ENCODE measurements around the gene MRPL27.
A peak's percentile ranks its signal among the peaks of the same experiment; 100 is the strongest.

DNA sequence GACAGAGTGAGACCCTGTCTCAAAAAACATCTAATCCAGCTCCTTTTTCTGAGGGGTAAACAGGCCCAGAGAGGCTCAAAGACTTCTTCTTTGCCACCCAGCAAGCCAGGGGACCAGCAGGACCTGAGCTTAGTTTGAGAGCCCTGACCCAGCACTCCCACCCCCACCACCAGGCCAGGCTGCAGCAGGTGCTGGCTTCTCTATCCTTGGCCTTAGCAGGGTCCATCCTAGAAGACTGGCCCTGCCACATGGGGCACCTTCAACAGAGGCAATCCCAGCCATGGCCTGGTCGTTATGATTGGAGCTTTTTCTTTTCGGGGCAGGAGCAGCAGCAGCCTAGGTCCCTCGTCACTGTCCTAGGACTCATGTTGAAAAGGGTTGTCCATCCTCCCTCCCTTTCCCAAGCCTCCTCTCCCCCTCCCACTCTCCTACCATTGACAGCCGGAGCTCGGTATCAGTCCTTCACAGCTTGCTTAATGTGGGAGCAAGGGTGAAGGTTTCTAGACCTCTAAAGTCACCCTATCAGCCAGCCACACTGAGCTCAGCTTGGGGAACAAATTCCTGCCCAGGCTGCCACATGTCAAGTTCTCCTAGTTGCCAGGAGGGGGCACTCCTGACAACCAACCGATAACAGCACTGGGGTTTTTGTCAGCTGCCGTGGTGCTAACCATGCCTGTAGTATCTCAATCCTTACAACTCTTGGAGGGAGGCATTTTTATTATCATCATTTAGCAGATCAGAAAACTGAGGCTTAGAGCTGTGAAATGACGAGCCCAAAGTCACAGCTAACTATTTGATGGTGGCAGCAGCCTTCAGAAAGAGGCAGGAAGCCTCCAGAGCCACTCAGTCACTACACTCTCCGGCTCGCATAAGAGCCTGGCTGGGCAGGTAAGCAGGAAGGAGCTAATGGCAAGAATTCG lies 11.2 kb downstream of the MRPL27 start:
- no peak for TF ChIP-seq POLR2AphosphoS5 (IDR thresholded peaks at IDR 0.05)
- TF ChIP-seq, protein P1, sequence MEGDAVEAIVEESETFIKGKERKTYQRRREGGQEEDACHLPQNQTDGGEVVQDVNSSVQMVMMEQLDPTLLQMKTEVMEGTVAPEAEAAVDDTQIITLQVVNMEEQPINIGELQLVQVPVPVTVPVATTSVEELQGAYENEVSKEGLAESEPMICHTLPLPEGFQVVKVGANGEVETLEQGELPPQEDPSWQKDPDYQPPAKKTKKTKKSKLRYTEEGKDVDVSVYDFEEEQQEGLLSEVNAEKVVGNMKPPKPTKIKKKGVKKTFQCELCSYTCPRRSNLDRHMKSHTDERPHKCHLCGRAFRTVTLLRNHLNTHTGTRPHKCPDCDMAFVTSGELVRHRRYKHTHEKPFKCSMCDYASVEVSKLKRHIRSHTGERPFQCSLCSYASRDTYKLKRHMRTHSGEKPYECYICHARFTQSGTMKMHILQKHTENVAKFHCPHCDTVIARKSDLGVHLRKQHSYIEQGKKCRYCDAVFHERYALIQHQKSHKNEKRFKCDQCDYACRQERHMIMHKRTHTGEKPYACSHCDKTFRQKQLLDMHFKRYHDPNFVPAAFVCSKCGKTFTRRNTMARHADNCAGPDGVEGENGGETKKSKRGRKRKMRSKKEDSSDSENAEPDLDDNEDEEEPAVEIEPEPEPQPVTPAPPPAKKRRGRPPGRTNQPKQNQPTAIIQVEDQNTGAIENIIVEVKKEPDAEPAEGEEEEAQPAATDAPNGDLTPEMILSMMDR (IDR thresholded peaks at IDR 0.05), result peak; percentile 52 to 78 (median 68)

All from upper lobe of left lung (tissue), 4 donors.